Non-pigmented ciliary epithelial cell (primary cell): ENCODE data around the gene MGAT1.
"Not testable (repeated sequence)": the region's sequence is repeated elsewhere in the genome, so short reads cannot be mapped to it uniquely, and the experiment has no call there.

Source experiments
- DNase-seq: peaks from one replicate; pipeline ENCODE4 v3.0.0-alpha.2; 2010; ENCODE audit warnings: low read depth

MGAT1 gene

DNA sequence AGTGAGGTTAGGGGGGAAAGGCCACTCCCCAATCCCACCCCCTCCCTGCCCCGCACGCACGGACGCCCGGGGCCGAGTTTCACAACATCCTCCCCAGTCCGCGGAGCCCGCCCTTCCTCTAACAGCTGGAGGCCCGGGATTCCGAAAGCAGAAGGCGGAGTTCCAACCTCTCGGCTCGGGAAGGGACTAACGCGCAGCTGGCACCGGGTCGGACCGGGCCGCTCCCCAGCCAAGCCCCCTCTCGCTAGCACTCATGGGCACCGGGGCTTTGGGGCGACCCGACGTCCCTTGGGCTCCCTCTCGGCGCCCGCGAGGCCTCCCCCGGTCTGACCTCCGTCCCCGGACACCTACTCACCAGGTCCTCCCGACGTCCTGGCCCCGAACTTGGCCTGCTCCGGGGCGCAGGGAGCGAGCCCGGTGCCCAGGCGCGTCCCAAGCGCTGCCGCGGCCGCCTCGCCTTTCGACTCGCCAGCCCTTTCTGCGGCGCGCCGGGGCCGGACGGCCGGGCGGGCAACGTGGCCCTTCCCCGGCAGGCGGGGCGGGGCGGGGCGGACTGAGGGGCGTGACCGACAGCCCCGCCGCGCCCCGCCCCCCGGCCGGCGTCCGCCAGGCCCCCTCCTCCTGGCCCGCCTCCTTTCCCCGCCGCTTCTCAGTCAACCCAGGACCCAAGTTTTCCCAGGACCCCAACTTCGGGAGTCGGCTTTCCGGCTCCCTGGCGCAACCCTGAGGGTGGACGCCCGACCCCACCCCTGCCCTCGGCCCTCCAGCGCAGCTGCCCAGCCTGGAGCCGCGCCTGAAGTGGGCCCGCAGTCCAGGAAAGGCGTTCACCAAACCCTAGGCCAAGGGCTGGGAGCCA, at the start of gene MGAT1:
MGAT1 (minus strand) TSS at position 482 of the 856 bp plus-strand sequence. CDS start 9,835 bp downstream, outside the sequence.
- no peak for DNase-seq

GRCh38 chr5:180850434-180851078, 48.0 kb upstream of the MGAT1 start:
- DNase-seq, result no peak

- no peak for DNase-seq
Measured at GRCh38 chr5:180849827-180850226, 47.2 kb upstream of the MGAT1 start.

DNA sequence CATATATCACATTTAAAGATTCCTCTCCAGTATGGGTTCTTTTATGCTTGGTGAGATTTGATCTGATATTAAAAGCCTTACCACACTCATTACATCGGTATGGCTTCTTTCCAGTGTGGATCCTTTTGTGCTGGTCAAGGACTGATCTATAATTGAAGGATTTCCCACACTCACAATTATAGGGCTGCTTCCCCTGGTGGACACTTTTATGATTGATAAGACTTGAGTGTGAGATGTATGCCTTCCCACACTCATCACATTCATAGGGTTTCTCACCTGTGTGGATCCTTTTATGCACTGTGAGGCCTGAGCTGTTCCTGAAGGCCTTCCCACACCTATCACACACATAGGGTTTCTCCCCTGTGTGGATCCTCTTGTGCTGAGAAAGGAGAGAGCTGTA, 46.3 kb upstream of the MGAT1 start:
- no peak for DNase-seq

DNA sequence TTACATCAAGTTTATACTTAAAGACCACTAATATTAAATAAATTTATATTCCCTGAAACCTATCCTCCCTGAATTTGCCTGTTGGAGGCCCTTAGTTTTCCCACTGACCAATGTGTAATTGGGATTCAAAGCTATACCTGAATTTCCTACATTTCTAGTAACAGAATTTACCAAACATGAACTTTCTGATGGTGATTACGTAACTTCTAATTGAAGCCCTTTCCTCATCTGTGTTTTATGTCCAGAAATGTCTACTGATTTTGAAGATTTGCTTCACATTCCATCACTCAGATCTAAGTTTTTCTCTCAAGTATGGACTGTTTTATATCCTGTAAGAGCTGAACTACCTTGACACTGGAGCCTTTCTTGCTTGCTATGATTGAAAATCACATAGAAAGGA, 45.7 kb upstream of the MGAT1 start:
- no peak for DNase-seq

DNA sequence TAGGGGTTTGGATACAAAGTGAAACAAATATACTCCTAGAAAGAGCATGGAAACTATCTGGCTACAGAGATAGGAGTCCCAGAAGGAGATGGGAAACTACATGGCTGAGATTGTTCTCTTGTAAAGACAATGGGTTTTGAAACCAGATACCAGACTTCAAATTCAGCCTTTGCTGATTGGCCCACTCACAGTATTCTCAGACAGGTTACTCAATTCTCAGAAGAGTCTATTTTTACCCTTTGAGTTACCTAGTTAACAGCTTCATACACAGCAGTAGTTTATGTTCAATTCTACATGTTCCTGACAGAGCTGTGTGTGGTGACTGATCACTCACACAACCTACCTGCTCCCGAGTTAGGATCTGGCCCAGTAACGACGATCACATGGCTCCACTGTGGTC, 44.4 kb upstream of the MGAT1 start:
- no peak for DNase-seq

GRCh38 chr5:180844858-180845257, 42.3 kb upstream of the MGAT1 start:
- no peak for DNase-seq

DNA sequence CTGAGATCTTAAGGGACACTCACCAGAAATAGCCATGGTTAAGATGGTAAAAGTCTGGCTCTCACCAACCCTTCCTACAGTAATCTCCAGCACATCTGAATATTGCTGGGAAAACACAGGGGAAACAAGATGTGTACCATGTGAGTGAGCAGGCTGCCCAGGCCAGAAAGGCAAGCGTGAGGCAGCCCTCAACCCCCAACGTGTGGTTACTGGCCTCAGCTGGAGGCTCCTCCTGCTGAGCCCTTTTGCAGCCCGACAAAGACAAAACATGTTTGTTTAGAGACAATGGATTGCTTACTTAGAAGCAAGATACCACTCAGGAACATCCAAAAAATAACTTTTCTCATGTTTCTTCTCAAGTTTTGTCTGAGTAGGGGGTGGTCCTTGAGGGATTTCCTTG, 41.8 kb upstream of the MGAT1 start:
- DNase-seq, result no peak

DNA sequence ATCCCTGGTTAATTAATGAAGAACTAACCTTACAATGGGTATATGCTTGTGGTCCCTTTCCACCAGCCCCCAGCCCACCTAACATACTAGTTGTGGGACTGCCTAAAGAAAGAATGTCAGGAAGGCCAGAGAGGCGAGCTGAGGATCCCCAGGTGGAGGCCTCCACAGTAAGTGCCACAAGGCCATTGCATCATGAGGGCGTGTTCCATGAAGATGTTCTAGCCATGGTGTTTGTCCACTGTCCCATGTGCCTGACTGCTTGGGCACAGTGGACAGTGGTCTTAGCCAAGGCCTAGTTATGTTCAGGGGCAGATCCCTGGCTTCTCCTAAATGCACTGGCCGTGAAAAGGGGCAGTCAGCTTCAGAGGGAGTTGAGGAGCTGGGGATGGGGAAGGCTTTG, 37.3 kb upstream of the MGAT1 start:
- no peak for DNase-seq

GRCh38 chr5:180839227-180839626, 36.6 kb upstream of the MGAT1 start:
- DNase-seq, result no peak

DNA sequence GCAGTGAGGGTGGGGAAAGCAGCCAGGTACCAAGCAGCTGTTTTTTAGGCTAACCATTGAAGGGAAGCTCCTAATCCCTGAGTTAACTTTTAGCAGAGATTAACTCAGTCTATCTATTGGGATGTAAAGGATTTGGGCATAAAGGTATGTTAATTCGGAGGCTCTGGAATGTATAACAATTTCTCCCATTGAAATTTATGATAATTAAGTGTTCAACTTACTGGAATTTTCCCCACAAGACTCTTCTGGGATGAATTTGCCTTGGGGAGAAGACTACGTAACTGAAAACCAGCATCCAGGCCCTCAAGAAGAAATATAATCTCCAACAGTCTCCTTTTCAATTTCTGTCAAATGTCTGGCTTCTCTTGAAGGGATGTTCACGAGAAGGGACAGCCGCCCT, 34.9 kb upstream of the MGAT1 start:
- no peak for DNase-seq

GRCh38 chr5:180832638-180833068, 30.0 kb upstream of the MGAT1 start:
- no peak for DNase-seq

- DNase-seq, result no peak
Measured at GRCh38 chr5:180831139-180832093, 28.8 kb upstream of the MGAT1 start.

DNA sequence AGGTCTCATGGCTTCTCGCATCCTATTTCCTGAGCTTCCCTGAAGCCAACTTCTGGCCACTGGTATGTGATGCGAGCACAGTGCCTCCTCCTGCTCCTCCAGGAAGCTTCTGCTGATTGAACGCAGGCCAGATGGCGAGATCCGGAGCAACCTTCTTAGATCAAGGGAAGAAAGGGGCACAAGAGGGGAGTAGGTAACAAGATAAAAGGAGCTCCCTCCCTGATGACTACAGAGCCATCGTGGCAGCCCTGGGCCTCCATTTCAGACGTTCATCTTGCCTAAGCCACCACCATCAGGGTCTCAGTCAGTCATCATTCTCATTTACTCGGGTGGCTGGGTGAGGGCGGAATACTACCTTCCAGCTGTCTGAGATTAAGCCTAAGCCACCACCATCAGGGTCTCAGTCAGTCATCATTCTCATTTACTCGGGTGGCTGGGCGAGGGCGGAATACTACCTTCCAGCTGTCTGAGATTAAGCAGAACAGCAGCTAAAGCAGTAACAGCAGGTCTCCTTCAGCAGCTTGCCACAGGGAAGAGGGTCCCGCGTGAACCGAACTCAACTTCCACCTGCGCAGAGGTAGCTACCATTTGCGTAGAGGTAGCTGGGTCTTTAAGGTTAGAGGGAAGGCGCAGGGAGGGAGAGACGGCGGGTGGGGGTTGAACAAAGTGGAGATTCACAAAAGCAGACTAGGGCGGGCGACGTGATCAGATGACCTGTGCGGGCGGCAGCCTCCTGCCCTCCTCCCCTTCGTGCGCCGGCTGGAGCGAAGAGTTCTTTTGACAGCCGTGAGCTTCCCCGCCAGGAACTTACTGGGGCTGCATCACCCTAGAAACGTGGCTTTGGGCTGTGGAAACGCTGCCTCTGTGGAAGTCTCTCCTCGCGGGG, 27.9 kb upstream of the MGAT1 start:
- DNase-seq, result no peak

GRCh38 chr5:180829726-180830125, 27.1 kb upstream of the MGAT1 start:
- DNase-seq, result no peak

- DNase-seq, result not testable (repeated sequence)
Measured at GRCh38 chr5:180828756-180829531, 26.3 kb upstream of the MGAT1 start.

- DNase-seq, result not testable (repeated sequence)
Measured at GRCh38 chr5:180827374-180827773, 24.8 kb upstream of the MGAT1 start.

- no peak for DNase-seq
Measured at GRCh38 chr5:180825768-180826525, 23.3 kb upstream of the MGAT1 start.

GRCh38 chr5:180824630-180825476, 22.2 kb upstream of the MGAT1 start:
- no peak for DNase-seq
